HCT116 (cell line): ENCODE results near the gene GRIN2A.

ENCODE experiments used
- CTCF ChIP-seq, 3 experiments: fragments of 200-600 bp in 1 of 3; sonication (generic) in 1 of 3; IDR thresholded peaks in 2 of 3; conservative IDR thresholded peaks in 1 of 3; 2 replicates each; pipeline ENCODE4 v1.5.1; 2012 to 2017; ENCODE audit warnings: low read depth in 2 of 3, low read length in 2 of 3, antibody characterized with exemption in 1 of 3, borderline replicate concordance in 1 of 3, control low read depth in 1 of 3, mild to moderate bottlenecking in 1 of 3, mixed read lengths in 1 of 3, mixed run types in 1 of 3, moderate library complexity in 1 of 3; ENCODE audit not compliant: insufficient read depth in 1 of 3
- EZH2phosphoT487 ChIP-seq: fragments of 200-600 bp; IDR thresholded peaks from 2 replicates; pipeline ENCODE4 v1.6.1; 2018; ENCODE audit warnings: antibody characterized with exemption, borderline replicate concordance
- POLR2A ChIP-seq: IDR thresholded peaks from 2 replicates; pipeline ENCODE4 v1.7.0; 2011; ENCODE audit warnings: borderline replicate concordance; ENCODE audit not compliant: insufficient read depth, insufficient read length; ENCODE audit errors: extremely low read depth
- ZNF274 ChIP-seq: fragments of 200-500 bp; sonication (Bioruptor generic); IDR thresholded peaks from 2 replicates; pipeline ENCODE4 v1.6.1; 2014; ENCODE audit warnings: mild to moderate bottlenecking, low read depth, low read length, inconsistent platforms

DNA sequence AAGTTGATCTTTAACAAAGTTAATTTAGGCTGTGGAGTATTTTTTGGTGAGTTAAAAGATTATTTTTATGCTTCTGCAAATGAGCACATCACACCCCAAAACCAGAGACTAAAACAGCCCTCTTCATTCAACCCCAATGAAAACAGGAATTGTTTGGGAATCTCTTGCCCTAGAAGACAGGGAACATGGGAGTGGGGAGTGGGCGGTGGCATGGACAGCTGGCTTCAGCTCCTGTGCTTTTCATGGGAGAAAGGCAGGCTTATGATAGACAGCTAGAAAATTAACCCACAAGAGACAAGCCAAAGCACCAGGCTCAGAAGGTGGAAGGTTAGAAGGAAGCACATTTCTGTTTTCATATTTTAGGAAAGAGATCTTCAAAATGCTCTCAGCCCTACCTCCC is 19.2 kb downstream of the GRIN2A start:
- TF ChIP-seq EZH2phosphoT487 (no peak), CTCF (IDR thresholded peaks at IDR 0.05 in 2 of 3, conservative IDR thresholded peaks at IDR 0.05 in 1 of 3; ENCODE audit: borderline replicate concordance in 1 of 3, insufficient read depth in 1 of 3, low read depth in 2 of 3, low read length in 2 of 3) (no peak), ZNF274 (no peak), POLR2A (no peak)
